Smooth muscle cell (in vitro differentiated cells): ENCODE measurements around the gene ALDH1L2. TPM values are rescaled to one million over a fixed set of nuclear protein-coding genes. Genes with fewer than 3 reads are reported as not detected.

Source experiments
- DNase-seq: peaks from one replicate; lab custom pipeline; 2025; ENCODE audit not compliant: unreplicated experiment; lab: John Stamatoyannopoulos, UW
- H2AFZ ChIP-seq: fragments of 200-600 bp; sonication (generic); 2 replicates; pipeline ENCODE4 v1.6.0; 2016; ENCODE audit warnings: antibody characterized with exemption, low read depth, mild to moderate bottlenecking
- H3F3A ChIP-seq: fragments of 200-600 bp; sonication (generic); 2 replicates; pipeline ENCODE4 v1.6.0; 2017; ENCODE audit warnings: antibody characterized with exemption, low read depth
- H3K27ac ChIP-seq: fragments of 200-600 bp; sonication (generic); 2 replicates; pipeline ENCODE4 v1.5.1; 2016; ENCODE audit warnings: low read depth, mild to moderate bottlenecking
- H3K27me3 ChIP-seq: fragments of 200-600 bp; sonication (generic); 2 replicates; pipeline ENCODE4 v1.6.1; 2016; ENCODE audit warnings: low read depth, mild to moderate bottlenecking
- H3K36me3 ChIP-seq: fragments of 200-600 bp; sonication (generic); 2 replicates; pipeline ENCODE4 v1.5.1; 2016; ENCODE audit warnings: low read depth
- H3K4me1 ChIP-seq: fragments of 200-600 bp; sonication (generic); 2 replicates; pipeline ENCODE4 v1.5.1; 2016; ENCODE audit warnings: low read depth
- H3K4me2 ChIP-seq: fragments of 200-600 bp; sonication (generic); 2 replicates; pipeline ENCODE4 v1.6.0; 2016; ENCODE audit warnings: mild to moderate bottlenecking
- H3K4me3 ChIP-seq: fragments of 200-600 bp; sonication (generic); 2 replicates; pipeline ENCODE4 v1.5.1; 2016; ENCODE audit warnings: mild to moderate bottlenecking
- H3K79me2 ChIP-seq: fragments of 200-600 bp; sonication (generic); 2 replicates; pipeline ENCODE4 v1.6.0; 2016; ENCODE audit warnings: low read depth, mild to moderate bottlenecking
- H3K9ac ChIP-seq: fragments of 200-600 bp; sonication (generic); 2 replicates; pipeline ENCODE4 v1.6.0; 2016; ENCODE audit warnings: low read depth
- H3K9me3 ChIP-seq: fragments of 200-600 bp; sonication (generic); replicated peaks from 2 replicates; pipeline ENCODE4 v1.5.1; 2016; ENCODE audit warnings: low read depth
- H4K20me1 ChIP-seq: fragments of 200-600 bp; sonication (generic); 2 replicates; pipeline ENCODE4 v1.6.0; 2016; ENCODE audit warnings: low read depth
- CTCF ChIP-seq: fragments of 200-600 bp; sonication (generic); IDR thresholded peaks from 2 replicates; pipeline ENCODE4 v1.5.1; 2017; ENCODE audit warnings: borderline replicate concordance, mild to moderate bottlenecking, antibody characterized with exemption; ENCODE audit not compliant: insufficient read depth, poor library complexity, severe bottlenecking
- WGBS: methylation state at CpG from one replicate; pipeline ENCODE4 v1.1.7; 2016; ENCODE audit warnings: low lambda C conversion rate; 5-methylcytosine and 5-hydroxymethylcytosine counted together
- polyA plus RNA-seq: library from polyadenylated mRNA; unstranded; fragments of >200 nt; fragmentation: Nextera tagmentation; extraction: Ambion mirVana; gene quantifications from 2 replicates; pipeline ENCODE4 v1.2.1, GENCODE V29; 2016
- total RNA-seq: library from RNA; depleted of rRNA; stranded (reverse); fragments of >200 nt; gene quantifications from 2 replicates; pipeline ENCODE4 v1.2.3, GENCODE V29; 2014

ALDH1L2 gene
- total and polyA plus RNA-seq, 2 experiments from 2014 or later = 25.3 to 28.1 TPM

DNA sequence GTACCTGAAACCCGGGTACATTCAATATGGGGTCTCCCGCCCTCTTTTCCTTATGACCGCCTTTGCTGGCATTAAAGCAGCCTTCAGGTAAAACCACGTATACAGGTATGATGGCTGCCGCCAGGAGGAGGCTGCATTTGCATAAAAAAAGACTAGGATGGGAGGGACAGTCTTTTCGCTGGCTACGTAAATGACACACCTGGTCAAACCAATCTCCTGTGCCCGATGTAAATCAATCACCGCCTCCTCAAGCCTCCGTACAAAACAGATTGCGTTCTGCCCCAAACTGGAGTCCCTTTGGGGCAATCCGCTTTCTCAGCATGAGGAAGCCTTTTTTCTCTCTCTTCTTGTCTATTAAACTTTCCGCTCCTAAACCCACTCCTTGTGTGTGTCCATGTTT, 8.1 kb upstream of the ALDH1L2 start:
- H3K9ac ChIP-seq = no peak overlapping the region
- no peak overlapping the region for H3K27ac ChIP-seq
- WGBS = 30% methylated on average over 13 of the region's 13 CpGs
- no peaks in the 10 kb centered on the region for H3F3A ChIP-seq
- no peaks in the 10 kb centered on the region for H3K9me3 ChIP-seq
- peaks cover 2% of the 10 kb centered on the region for H3K36me3 ChIP-seq
- no peaks in the 10 kb centered on the region for H3K4me1 ChIP-seq
- no peak for TF ChIP-seq CTCF
- H3K79me2 ChIP-seq = no peaks in the 10 kb centered on the region
- H4K20me1 ChIP-seq = no peaks in the 10 kb centered on the region
- peak overlapping the region; percentile 29 for H3K4me2 ChIP-seq
- no peaks in the 10 kb centered on the region for H3K27me3 ChIP-seq
- no peak for DNase-seq
- peak overlapping the region; percentile 35 for H3K4me3 ChIP-seq
- peak overlapping the region; percentile 37 for H2AFZ ChIP-seq

DNA sequence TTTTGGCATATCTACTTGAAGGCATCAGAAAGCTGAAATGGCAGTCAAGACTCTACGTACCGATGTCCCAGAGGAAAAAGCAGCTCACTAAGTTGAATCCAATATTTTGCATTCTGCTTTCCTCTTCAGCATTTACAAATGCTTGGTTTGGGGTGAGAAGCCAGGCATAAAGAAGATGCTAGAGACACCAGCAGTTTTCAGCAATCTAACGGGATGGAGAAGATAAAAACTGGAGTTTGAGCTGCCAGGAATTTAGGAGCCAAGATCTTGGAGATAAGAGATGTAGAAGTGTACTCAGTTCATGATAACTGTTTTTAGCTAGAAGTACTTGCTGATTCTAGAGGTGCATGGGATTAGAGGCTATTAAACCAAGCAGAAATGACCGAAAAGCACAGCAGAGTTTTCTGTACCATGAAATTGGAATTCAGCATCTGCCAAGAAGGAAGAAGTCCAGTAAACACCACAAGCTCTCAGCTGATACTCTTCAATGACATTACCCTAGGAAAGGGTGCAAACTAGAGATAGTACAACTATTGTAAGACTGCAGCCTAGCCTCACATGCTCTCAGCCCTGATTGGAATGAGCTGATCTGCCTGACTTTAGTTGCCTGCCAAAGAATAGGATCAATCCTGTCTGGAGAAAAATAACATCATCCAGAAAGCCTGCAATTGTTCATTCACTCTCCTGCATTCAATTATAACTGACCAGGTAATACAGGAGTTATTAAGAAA, 7.4 kb upstream of the ALDH1L2 start:
- Histone ChIP-seq H3K27me3 (no peaks in the 10 kb centered on the region), H3F3A (no peaks in the 10 kb centered on the region), H3K79me2 (no peaks in the 10 kb centered on the region), H2AFZ (peak overlapping the region; percentile 37), H3K4me3 (peak overlapping the region; percentile 35), H3K9ac (no peak overlapping the region), H3K9me3 (no peaks in the 10 kb centered on the region), H3K36me3 (peaks cover 2% of the 10 kb centered on the region), H3K27ac (no peak overlapping the region), H3K4me1 (no peaks in the 10 kb centered on the region), H4K20me1 (no peaks in the 10 kb centered on the region), H3K4me2 (peak overlapping the region; percentile 29)
- WGBS = 66% methylated on average over 4 of the region's 4 CpGs
- TF ChIP-seq CTCF = no peak
- DNase-seq = no peak

DNA sequence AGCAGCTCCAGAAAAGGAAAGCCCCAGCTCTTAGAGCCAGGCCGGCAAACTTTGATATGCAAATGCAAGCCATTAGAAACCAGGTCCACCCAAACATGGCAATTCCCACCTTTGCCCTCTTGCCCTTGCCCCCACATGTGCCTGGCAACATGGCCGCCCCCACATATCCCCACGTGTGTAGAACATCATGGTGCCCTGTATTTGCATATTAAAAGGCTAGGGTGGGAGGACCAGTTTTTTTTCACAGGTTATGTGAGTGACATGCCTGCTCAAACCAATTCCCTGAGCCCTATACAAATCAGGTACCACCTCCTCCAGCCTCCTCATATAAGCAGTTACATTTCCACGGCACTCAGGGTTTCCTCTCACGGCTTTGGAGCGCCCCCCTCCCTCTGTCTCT, 6.1 kb upstream of the ALDH1L2 start:
- H3K4me1 ChIP-seq = no peaks in the 10 kb centered on the region
- WGBS = 74% methylated on average over 6 of the region's 6 CpGs
- no peaks in the 10 kb centered on the region for H4K20me1 ChIP-seq
- no peaks in the 10 kb centered on the region for H3K9me3 ChIP-seq
- no peaks in the 10 kb centered on the region for H3K27me3 ChIP-seq
- no peak overlapping the region for H3K4me2 ChIP-seq
- H3K79me2 ChIP-seq = no peaks in the 10 kb centered on the region
- H3K27ac ChIP-seq = no peak overlapping the region
- TF ChIP-seq CTCF = no peak
- no peaks in the 10 kb centered on the region for H3F3A ChIP-seq
- DNase-seq = no peak
- no peak overlapping the region for H3K9ac ChIP-seq
- peaks cover 2% of the 10 kb centered on the region for H3K36me3 ChIP-seq
- H2AFZ ChIP-seq = no peak overlapping the region
- no peak overlapping the region for H3K4me3 ChIP-seq

DNA sequence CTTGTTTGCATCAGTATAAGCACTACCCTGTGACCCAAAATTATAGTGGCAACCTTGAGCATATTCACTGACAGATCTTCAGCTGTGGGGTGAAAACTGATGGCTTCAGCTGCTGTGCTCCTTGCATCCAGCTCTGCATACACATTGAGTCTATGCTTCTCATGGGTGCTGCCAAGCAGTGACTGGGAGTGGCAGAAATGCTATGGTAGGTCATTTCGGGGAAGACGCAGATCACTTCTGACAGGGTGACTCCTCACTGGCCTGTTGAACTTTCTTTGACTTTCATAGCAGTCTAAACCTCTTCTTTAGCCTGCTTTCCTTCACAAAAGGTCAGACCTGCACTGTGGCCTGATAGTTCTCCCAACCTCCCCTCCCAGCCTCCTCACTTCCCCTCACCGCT, 5.6 kb upstream of the ALDH1L2 start:
- no peak overlapping the region for H3K9ac ChIP-seq
- 85% methylated on average over 3 of the region's 3 CpGs for WGBS
- no peak for TF ChIP-seq CTCF
- no peaks in the 10 kb centered on the region for H3K27me3 ChIP-seq
- H3F3A ChIP-seq = no peaks in the 10 kb centered on the region
- H3K4me1 ChIP-seq = no peaks in the 10 kb centered on the region
- H2AFZ ChIP-seq = peak overlapping the region; percentile 30
- H3K27ac ChIP-seq = no peak overlapping the region
- peaks cover 2% of the 10 kb centered on the region for H3K36me3 ChIP-seq
- H4K20me1 ChIP-seq = no peaks in the 10 kb centered on the region
- no peaks in the 10 kb centered on the region for H3K79me2 ChIP-seq
- H3K9me3 ChIP-seq = no peaks in the 10 kb centered on the region
- H3K4me3 ChIP-seq = no peak overlapping the region
- DNase-seq = no peak
- H3K4me2 ChIP-seq = no peak overlapping the region
